Measurements from ENCODE around the gene CDKN2B-AS1. TPM values are rescaled to one million over a fixed set of nuclear protein-coding genes. Genes with fewer than 3 reads are reported as not detected.

The CDKN2B-AS1 gene
- total RNA-seq, 1 experiment from 2014 or later, result not detected

DNA sequence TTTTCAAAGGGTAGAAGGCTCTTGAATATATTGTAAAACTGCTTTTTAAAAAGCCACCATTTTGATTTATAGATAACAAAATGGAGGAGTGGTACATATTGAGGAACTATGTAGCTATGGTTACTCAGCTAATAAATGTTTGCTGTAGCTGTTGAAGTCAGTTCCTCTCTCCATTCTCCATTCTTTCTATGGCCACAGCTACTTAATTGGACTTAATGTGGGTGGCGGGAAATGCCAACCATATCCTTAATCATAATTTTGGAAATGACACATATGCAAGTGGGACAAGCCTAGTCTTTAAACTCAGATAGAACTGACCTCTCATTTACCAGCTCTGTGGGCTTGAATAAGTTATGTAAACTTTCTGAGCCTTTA, 11.0 kb upstream of the CDKN2B-AS1 start:
- H3K36me3 Mint-ChIP-seq (ENCODE audit: insufficient read depth in 1 of 3, low read depth in 3 of 3), result no peaks in the 10 kb centered on the region
- Histone ChIP-seq H2AK5ac (ENCODE audit: insufficient read length, low read length) (no peak overlapping the region), H4K91ac (ENCODE audit: insufficient read length, low read depth, low read length) (no peak overlapping the region), H4K8ac (replicated peaks; ENCODE audit: insufficient read length, low read depth, low read length) (no peak overlapping the region), H3K4ac (ENCODE audit: low read depth, low read length) (no peak overlapping the region), H3K27me3 (ENCODE audit: insufficient read depth, low read length) (peaks cover 34% of the 10 kb centered on the region), H4K20me1 (ENCODE audit: control insufficient read depth, insufficient read depth, insufficient read length) (no peaks in the 10 kb centered on the region), H3K14ac (ENCODE audit: insufficient read depth, low read length) (no peak overlapping the region), H2BK15ac (ENCODE audit: low read depth, low read length) (no peak overlapping the region), H3T11ph (ENCODE audit: low read length) (no peak overlapping the region), H3K18ac (ENCODE audit: insufficient read length, low read depth, low read length) (no peak overlapping the region), H2AFZ (ENCODE audit: low read length) (no peak overlapping the region), H3K4me2 (ENCODE audit: insufficient read depth, insufficient read length, low read length) (no peak overlapping the region), H3K27ac (ENCODE audit: insufficient read length, low read depth, low read length) (no peak overlapping the region), H3K79me2 (ENCODE audit: insufficient read depth, low read length) (no peaks in the 10 kb centered on the region), H3K79me1 (ENCODE audit: insufficient read depth, low read depth, low read length, poor library complexity, severe bottlenecking) (no peaks in the 10 kb centered on the region), H2BK12ac (ENCODE audit: insufficient read length, low read depth, low read length) (no peak overlapping the region), H3K23ac (ENCODE audit: insufficient read length, low read depth, low read length) (no peak overlapping the region), H3K56ac (ENCODE audit: insufficient read length, low read depth, low read length) (no peak overlapping the region), H3K4me1 (ENCODE audit: insufficient read depth, low read length) (no peaks in the 10 kb centered on the region; the same call in 1 of the 2 replicates), H3K9me3 (ENCODE audit: control insufficient read depth, low read depth, low read length) (no peaks in the 10 kb centered on the region), H2BK20ac (ENCODE audit: low read depth, low read length, poor library complexity, severe bottlenecking) (no peak overlapping the region), H2BK120ac (ENCODE audit: low read depth, low read length, poor library complexity, severe bottlenecking) (no peak overlapping the region), H3K9ac (ENCODE audit: extremely low read depth, insufficient read length, low read length) (no peak overlapping the region), H3K23me2 (ENCODE audit: insufficient read length, low read depth, low read length, poor library complexity, severe bottlenecking) (no peaks in the 10 kb centered on the region), H4K5ac (ENCODE audit: insufficient read length, low read depth, low read length) (no peak overlapping the region), H2BK5ac (ENCODE audit: insufficient read length, low read length) (no peak overlapping the region)
- H3K4me1 Mint-ChIP-seq, result peaks cover 0 to 5% of the 10 kb centered on the region in 2 experiments; a peak in 2 of 4 replicates
- TF ChIP-seq, protein P1, sequence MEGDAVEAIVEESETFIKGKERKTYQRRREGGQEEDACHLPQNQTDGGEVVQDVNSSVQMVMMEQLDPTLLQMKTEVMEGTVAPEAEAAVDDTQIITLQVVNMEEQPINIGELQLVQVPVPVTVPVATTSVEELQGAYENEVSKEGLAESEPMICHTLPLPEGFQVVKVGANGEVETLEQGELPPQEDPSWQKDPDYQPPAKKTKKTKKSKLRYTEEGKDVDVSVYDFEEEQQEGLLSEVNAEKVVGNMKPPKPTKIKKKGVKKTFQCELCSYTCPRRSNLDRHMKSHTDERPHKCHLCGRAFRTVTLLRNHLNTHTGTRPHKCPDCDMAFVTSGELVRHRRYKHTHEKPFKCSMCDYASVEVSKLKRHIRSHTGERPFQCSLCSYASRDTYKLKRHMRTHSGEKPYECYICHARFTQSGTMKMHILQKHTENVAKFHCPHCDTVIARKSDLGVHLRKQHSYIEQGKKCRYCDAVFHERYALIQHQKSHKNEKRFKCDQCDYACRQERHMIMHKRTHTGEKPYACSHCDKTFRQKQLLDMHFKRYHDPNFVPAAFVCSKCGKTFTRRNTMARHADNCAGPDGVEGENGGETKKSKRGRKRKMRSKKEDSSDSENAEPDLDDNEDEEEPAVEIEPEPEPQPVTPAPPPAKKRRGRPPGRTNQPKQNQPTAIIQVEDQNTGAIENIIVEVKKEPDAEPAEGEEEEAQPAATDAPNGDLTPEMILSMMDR (conservative IDR thresholded peaks at IDR 0.05), result no peak
- no CpG with 5 or more reads among the region's 1 CpG for WGBS (ENCODE audit: extremely low coverage, insufficient read length, low lambda C conversion rate)
- H3K4me3 Mint-ChIP-seq, result no peak overlapping the region
- peaks cover 0 to 2% of the 10 kb centered on the region in 2 experiments; a peak in 2 of 5 replicates for H3K9me3 Mint-ChIP-seq
- H3K27ac Mint-ChIP-seq, result no peak overlapping the region
- DNase-seq, result no peak
- H3K27me3 Mint-ChIP-seq (ENCODE audit: low read depth), result peaks cover 96% of the 10 kb centered on the region

Measured in H9 (cell line).